K562 (cell line): Measurements from ENCODE around the gene TDRD9.

Source experiments
- CBFA2T3 ChIP-seq: fragments of 450-650 bp; IDR thresholded peaks from 2 replicates; pipeline ENCODE4 v1.6.1; 2017
- ZNF174 ChIP-seq: fragments of 250-450 bp; sonication (Bioruptor Pico); IDR thresholded peaks from 2 replicates; pipeline ENCODE4 v1.4.0; 2020; ENCODE audit warnings: mild to moderate bottlenecking

GRCh38 chr14:104023325-104024055 is 95.2 kb downstream of the TDRD9 start:
- TF ChIP-seq CBFA2T3 (no peak), ZNF174 (CRISPR knock-in tag) (no peak)
